ENCODE measurements around the gene LRRC75A. TPM values are rescaled to one million over a fixed set of nuclear protein-coding genes. Genes with fewer than 3 reads are reported as not detected.

The LRRC75A gene
- total and polyA plus RNA-seq, 2 of the 13 experiments (the other 11 are each of a cell fraction or from before 2014, with no cell fraction given), result 0.03 TPM; not detected in 1

GRCh38 chr17:16439811-16440351 lies 52.1 kb downstream of the LRRC75A start:
- Histone ChIP-seq H3K27ac (ENCODE audit: extremely low read length, insufficient read depth, low read length) (peak overlapping the region; percentile 89), H3K9ac (ENCODE audit: insufficient read depth, low read depth, low read length) (peak overlapping the region; percentile 98), H3K4me3 (replicated peaks in 1 of 3; ENCODE audit: insufficient read depth in 1 of 3, low read depth in 2 of 3, low read length in 3 of 3) (peak overlapping the region; percentile 91 to 94 (median 93)), H4K20me1 (ENCODE audit: insufficient read depth, low read length) (peaks cover 47% of the 10 kb centered on the region), H3K4me1 (ENCODE audit: insufficient read depth, low read length) (peaks cover 84% of the 10 kb centered on the region), H3K79me2 (ENCODE audit: insufficient read depth, low read length) (peaks cover 39% of the 10 kb centered on the region), H3K27me3 (ENCODE audit: control insufficient read depth in 1 of 2, insufficient read depth in 2 of 2, low read length in 2 of 2) (no peaks in the 10 kb centered on the region; a peak in 1 of 5 replicates), H2AFZ (ENCODE audit: low read length) (no peak overlapping the region), H3K4me2 (ENCODE audit: low read depth, low read length) (peak overlapping the region; percentile 96), H3K9me3 (ENCODE audit: low read length) (no peaks in the 10 kb centered on the region), H3K36me3 (replicated peaks in 1 of 2; ENCODE audit: control insufficient read depth in 1 of 2, insufficient read depth in 2 of 2, low read length in 2 of 2) (peaks cover 16 to 42% of the 10 kb centered on the region in 2 experiments)
- ATAC-seq (no peak), FAIRE-seq (peak; percentile 48), DNase-seq (ENCODE audit: low spot score) (no peak)
- WGBS (ENCODE audit: low lambda C conversion rate), result 3% methylated on average over 9 of the region's 10 CpGs
- ChIA-PET POLR2A (interaction anchor here (0.6 to 10.1 kb wide), 8 partner anchors 12 to 154 kb away, joined by 3 to 159 read pairs (median 10); no protein-coding TSS in a partner anchor), CTCF (ENCODE audit: low intra/inter-chr PET ratio, low total read pairs) (no interaction called here)
- BruUV-seq (replicated peaks), result no TSS peak
- intact Hi-C loops (cut with micrococcal nuclease; ENCODE audit: unreplicated experiment), result no loop called here
- in situ Hi-C loops (cut with HindIII; ENCODE audit: extremely low pct_ligation_motif_present, low pct_unique_long_range_greater_than_20kb), result no loop called here
- TF ChIP-seq ZNF75D (CRISPR knock-in tag; IDR thresholded peaks at IDR 0.05; ENCODE audit: borderline replicate concordance) (0 out of 2 replicates have a peak, but pooled peaks have one; percentile 2), MAX (IDR thresholded peaks at IDR 0.05) (0 out of 2 replicates have a peak, but pooled peaks have one; percentile 13), ZBTB21 (CRISPR knock-in tag; IDR thresholded peaks at IDR 0.05) (peak; percentile 51; the same call in 1 of the 2 replicates), GATAD2A (CRISPR knock-in tag; IDR thresholded peaks at IDR 0.05) (peak; percentile 6; the same call in 1 of the 2 replicates), RBFOX2 (IDR thresholded peaks at IDR 0.05; ENCODE audit: low read depth, low read length) (peak; percentile 5; the same call in 1 of the 2 replicates), SRSF1 (optimal IDR thresholded peaks at IDR 0.05; ENCODE audit: low read depth, low read length) (no peak), MIER3 (CRISPR knock-in tag; IDR thresholded peaks at IDR 0.05; ENCODE audit: borderline replicate concordance) (peak; percentile 16; the same call in 1 of the 2 replicates), NCOA1 (CRISPR knock-in tag; IDR thresholded peaks at IDR 0.05) (no peak), RBM22 (optimal IDR thresholded peaks at IDR 0.05; ENCODE audit: low read length) (peak; percentile 94), ZNF660 (CRISPR knock-in tag; IDR thresholded peaks at IDR 0.05; ENCODE audit: borderline replicate concordance, low read depth) (no peak), ZNF354B (CRISPR knock-in tag; IDR thresholded peaks at IDR 0.05) (no peak), MBD4 (IDR thresholded peaks at IDR 0.05; ENCODE audit: borderline replicate concordance, low read length) (peak; percentile 43; the same call in 1 of the 2 replicates), HMGXB4 (CRISPR knock-in tag; IDR thresholded peaks at IDR 0.05; ENCODE audit: borderline replicate concordance in 1 of 2, low read depth in 1 of 2) (peak in 1 of 2 experiments; percentile 21; a peak in 1 of 4 replicates), MED13 (CRISPR knock-in tag; IDR thresholded peaks at IDR 0.05) (no peak; the same call in 1 of the 2 replicates), MYC (CRISPR knock-in tag; IDR thresholded peaks at IDR 0.05; ENCODE audit: borderline replicate concordance) (peak; percentile 37; the same call in 1 of the 2 replicates), GATAD1 (CRISPR knock-in tag; IDR thresholded peaks at IDR 0.05) (0 out of 2 replicates have a peak, but pooled peaks have one; percentile 13), SSRP1 (CRISPR knock-in tag; IDR thresholded peaks at IDR 0.05) (peak; percentile 84)
